Tibial nerve (tissue), 4 donors: Measurements from ENCODE around the gene AP5Z1.

ENCODE experiments used
- CTCF ChIP-seq, 5 experiments: fragments of 200-600 bp in 3 of 5; fragments of 450-650 bp in 2 of 5; sonication (generic) in 3 of 5; IDR thresholded peaks; one replicate each; pipeline ENCODE4 v1.5.1; 2016 to 2019; ENCODE audit warnings: antibody characterized with exemption in 5 of 5, mild to moderate bottlenecking in 3 of 5, moderate library complexity in 2 of 5
- EP300 ChIP-seq, 2 donors: sonication (generic); formaldehyde crosslinking; IDR thresholded peaks; one replicate each; pipeline ENCODE4 v1.6.1; 2017; ENCODE audit warnings: antibody characterized with exemption in 2 of 2, mild to moderate bottlenecking in 1 of 2
- POLR2A ChIP-seq, 2 donors: fragments of 450-650 bp; IDR thresholded peaks; one replicate each; pipeline ENCODE4 v1.6.1; 2017; ENCODE audit warnings: antibody characterized with exemption in 2 of 2, mild to moderate bottlenecking in 2 of 2, moderate library complexity in 2 of 2

DNA sequence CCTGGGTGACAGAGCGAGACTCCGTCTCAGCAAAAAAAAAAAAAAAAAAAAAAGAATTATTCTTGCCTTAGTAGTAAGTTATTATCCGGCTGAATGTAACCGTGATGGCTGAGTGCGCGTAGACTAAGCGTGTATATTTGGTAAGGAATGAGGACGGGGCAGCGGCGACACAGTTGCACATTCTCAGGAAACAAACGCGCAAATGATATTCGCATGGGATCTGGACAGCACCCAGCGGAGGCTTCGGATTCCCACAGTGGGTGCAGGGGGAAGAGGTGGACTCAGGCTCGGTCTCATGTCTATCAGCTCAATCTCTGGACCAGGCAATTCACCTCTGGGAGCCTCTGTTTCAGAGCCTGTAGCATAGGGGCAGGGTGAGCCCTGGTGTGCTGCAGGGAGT is 57.3 kb downstream of the AP5Z1 start:
- TF ChIP-seq POLR2A (IDR thresholded peaks at IDR 0.05) = no peak
- TF ChIP-seq CTCF (IDR thresholded peaks at IDR 0.05) = no peak
- no peak for TF ChIP-seq EP300 (IDR thresholded peaks at IDR 0.05)
